Activated CD4-positive, CD25-positive, alpha-beta regulatory T cell treated with anti-CD3 and anti-CD28 coated beads, Interleukin-2, amount 50 U/mL, for 16 hours (primary cell): ENCODE measurements around the gene KDM2A.
"Not testable (repeated sequence)": the region's sequence is repeated elsewhere in the genome, so short reads cannot be mapped to it uniquely, and the experiment has no call there.

Experiments used
- DNase-seq: peaks from one replicate; pipeline ENCODE4 v3.0.0-alpha.2; 2020; ENCODE audit warnings: low read depth, low spot score

KDM2A gene

DNA sequence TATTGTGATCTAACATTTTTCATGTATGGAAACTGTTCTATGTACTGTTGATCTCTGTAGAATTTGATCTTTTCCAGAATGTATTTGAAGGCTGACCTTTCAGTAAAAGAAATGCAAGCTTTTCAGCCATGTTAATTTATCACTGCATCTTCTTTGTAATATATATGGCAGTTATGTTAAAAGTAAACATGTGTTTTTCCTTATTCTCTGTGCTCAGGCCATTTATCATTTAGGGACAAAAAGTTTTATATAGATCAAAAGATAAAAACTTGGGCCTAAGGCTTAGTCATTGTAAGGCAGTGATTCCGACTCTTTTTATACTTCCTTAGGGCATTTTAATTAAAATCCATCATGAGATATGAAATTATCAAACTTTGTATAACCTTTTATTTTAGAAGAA lies 48.7 kb downstream of the KDM2A start:
- no peak for DNase-seq

DNA sequence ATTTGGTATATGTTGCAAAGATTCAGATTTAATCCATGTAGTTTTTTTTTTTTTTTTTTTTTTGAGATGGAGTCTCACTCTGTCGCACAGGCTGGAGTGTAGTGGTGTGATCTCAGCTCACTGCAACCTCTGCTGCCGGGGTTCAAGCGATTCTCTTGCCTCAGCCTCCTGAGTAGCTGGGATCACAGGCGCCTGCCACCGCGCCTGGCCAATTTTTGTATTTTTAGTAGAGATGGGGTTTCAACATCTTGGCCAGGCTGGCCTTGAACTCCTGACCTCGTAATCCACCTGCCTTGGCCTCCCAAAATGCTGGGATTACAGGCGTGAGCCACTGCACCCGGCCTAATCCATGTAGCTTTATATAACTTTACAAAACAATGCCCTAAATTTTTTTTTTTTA lies 49.8 kb downstream of the KDM2A start:
- not testable (repeated sequence) for DNase-seq

DNA sequence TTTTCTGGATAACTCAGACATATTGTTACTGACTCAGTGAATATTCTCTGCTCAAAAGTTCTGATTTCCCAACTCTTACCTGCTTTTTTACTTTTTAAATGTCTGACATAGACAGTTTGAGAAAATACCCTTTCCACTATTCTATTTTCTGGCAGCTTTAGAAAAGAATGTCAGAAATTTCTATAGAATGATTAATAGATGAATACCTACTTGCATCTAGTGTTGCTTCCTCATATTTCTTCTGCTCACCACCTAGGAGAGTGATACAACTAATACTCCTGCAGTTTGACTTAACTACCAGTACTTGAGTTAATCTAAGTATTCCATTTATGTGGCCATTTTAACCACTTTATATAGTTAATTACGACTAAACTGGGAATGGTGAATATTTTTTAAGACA lies 55.2 kb downstream of the KDM2A start:
- no peak for DNase-seq

DNA sequence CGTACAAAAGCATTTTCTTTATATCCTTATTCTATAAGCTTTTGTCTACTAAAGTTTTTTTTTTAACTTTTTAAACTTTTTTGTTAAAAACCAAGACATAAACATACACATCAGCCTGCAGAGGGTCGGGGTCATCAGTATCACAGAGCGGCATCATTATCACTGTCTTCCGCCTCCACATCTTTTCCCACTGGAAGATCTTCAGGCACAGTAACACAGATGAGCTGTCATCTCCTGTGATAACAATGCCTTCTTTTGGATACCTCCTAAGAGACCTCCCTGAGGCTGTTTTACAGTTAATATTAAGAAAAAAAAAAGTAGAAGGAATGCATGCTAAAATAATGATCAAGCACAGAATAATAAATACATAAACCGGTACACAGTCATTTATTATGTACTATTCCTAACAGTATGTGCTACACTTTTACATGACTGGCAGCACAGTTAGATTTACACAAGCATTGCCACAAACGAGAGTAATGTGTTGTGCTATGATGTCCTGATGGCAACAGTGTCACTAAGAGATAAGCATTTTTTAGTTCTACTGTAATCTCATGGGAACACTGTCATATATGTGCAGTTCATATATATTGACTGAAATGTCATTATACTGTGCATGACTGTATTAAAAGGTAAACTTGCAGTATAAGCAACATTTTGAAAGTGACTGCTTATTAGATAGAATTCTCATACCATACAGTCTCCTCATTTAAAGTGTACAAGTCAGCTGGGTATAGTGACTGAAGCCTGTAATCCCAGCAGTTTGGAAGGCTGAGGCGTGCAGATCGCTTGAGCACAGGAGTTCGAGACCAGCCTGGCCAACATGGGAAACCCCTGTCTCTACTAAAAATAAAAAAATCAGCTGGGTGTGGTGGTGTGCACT lies 58.6 kb downstream of the KDM2A start:
- DNase-seq: no peak

DNA sequence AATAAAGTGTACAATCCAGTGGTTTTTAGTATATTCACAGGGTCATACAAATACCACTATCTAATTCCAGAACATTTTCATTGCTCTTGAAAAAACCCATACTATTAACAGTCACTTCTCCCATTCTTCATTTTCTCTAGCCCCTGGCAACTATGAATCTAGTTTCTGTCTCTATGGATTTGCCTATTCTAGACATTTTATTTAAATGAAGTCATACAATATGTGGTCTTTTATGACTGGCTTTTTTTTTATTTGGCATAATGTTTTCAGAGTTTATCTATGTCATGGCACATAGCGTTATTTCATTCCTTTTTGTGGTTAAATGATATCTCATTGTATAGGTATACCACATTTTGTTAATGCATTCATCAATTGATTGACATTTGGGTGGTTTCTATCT lies 59.4 kb downstream of the KDM2A start:
- no peak for DNase-seq

DNA sequence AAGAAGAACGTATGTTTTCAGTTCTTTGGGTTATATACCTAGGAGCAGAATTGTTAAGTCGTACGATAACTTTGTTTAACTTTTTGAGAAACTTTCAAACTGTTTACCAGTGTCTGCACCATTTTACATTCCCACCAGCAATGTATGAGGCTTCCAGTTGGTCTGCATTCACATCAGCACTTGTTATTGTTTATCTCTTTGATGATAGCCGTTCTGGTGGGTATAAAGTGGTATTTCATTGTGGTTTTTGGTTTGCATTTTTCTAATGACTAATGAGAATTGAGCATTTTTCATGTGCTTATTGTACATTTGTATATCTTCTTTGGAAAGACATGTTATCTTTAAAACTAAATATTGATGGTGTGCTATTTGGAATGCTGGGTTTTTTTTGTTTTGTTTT lies 59.8 kb downstream of the KDM2A start:
- no peak for DNase-seq

DNA sequence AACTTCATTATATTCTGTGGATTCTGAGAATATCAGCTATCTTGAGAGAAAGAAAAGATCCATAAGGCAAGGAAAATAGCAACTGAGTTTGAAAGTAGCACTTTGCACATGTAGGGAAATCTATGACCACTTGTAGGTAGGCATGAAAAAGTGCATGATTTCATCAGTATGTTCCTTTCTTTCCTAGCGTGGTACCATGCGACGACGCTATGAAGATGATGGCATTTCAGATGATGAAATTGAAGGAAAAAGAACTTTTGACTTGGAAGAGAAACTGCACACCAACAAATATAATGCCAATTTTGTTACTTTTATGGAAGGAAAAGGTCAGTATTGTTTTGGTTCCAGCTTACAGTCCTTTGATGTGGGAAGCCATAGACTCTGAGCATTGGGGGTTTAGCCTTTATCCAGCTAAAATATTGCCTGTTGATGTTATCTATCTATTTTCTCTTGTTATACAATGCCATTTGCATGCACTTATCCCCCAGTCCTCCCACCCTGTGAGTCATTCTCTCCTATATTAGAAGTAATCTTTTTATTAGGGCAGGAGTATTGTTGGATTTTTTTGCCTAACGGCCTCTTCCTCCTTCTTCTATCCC lies 60.9 kb downstream of the KDM2A start:
- no peak for DNase-seq

DNA sequence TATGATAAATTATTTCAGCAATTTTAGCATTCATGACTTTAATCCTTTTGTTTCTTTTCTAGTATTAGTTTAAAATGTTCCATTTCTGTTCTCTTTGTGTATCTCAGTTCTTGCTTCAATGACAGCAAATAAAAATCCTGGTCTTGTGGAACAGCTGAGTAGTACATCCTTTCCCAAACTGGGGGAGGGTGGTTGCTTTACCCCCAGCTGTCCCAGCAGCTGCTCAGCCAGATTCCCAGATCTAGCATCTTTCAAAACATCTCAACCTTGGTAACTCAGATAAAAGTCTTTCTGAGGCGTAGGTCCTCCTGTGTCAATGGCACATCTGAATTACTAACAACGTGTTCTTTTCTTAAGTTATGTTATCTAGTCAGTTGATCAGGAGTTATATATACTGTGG lies 75.0 kb downstream of the KDM2A start:
- no peak for DNase-seq

DNA sequence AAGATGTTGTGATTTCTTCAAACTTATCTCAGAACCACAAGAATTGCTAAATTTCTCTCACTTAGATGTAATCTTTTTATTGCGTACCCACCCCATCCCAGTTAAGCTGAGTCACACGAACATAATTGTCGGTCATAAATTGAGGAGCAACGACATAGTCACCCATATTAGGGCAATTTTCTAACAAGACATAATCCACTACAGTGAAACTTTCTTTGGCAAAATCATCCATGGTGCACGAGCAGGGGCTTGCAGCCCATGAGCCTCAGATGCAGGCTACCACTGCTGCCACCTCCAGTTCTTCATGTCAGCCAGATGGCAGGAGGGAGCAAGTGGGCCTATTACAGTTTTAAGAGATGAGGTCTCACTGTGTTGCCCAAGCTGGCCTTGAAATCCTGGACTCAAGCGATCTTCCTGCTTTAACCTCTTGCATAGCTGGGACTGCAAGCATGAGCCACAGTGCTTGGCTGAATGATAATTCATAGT lies 77.0 kb downstream of the KDM2A start:
- no peak for DNase-seq

DNA sequence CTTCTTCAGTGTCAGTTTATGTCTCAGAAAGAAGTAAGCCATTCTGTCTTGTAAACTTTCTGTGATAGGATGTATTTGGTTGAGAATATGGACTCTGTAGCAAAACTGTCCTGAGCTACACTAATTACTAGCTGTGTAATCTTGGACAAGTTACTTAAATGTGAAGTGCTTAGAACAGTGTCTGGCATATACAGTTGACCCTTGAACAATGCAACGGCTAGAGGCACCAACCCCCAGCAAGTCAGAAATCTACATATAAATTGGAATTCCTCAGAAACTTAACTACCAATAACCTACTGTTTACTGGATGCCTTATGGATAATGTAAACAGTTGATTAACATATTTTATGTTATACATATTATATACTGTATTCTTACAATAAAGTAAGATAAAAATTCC lies 78.5 kb downstream of the KDM2A start:
- no peak for DNase-seq

DNA sequence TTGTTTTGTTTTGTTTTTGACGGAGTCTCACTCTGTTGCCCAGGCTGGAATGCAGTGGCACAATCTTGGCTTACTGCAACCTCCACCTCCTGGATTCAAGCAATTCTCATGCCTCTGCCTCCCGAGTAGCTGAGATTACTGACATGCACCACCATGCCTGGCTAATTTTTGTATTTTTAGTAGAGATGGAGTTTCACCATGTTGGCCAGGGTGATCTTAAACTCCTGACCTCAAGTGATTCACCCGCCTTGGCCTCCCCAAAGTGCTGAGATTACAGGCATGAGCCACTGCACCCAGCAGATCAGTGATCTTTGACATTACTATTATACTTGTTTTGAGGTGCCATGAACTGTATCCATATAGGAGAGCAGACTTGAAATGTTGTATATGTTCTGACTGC lies 79.7 kb downstream of the KDM2A start:
- DNase-seq: not testable (repeated sequence)

DNA sequence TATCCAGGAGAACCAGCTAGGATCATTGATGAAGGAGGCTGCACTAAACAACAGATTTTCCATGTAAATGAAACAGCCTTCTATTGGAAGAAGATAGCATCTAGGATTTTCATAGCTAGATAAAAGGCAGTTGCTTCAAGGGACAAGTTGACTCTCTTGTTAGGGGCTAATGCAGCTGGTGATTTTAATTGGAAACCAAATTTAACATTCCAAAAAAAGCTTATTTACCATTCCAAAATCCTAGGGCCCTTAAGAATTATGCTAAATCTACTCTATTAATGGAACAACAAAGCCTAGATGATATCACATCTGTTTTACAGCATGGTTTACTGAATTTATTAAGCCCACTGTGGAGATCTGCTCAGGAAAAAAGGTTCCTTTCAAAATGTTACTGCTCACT lies 80.7 kb downstream of the KDM2A start:
- DNase-seq: no peak

DNA sequence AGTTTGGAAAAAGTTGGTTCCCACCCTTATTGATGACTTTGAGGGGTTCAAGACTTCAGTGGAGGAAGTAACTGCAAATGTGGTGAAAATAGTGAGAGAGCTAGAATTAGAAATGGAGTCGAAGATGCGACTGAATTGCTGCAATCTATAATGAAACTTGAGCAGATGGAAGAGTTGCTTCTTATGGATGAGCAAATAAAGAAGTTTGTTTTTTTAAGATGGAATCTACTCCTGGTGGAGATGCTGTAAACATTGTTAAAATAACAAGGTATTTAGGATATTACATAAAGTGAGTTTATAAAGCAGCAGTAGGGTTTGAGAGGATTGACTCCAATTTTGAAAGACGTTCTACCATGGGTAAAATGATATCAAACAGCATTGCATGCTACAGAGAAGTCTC lies 83.0 kb downstream of the KDM2A start:
- DNase-seq: no peak

DNA sequence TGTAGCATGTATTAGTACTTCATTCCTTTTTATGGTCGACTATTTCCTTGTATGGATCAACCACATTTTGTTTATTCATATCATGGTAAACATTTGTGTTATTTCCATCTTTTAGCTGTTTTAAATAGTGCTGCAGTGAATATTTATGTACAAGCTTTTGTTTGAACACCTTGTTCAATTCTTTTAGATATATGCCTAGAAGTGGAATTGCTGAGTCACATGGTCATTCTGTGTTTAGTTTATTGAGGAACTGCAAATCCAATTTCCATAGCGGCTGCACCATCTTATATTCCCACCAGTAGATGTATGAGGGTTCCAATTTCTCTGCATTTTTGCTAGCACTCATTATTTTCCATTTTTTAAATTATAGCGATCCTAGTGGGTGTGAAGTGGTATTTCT lies 85.8 kb downstream of the KDM2A start:
- DNase-seq: no peak

DNA sequence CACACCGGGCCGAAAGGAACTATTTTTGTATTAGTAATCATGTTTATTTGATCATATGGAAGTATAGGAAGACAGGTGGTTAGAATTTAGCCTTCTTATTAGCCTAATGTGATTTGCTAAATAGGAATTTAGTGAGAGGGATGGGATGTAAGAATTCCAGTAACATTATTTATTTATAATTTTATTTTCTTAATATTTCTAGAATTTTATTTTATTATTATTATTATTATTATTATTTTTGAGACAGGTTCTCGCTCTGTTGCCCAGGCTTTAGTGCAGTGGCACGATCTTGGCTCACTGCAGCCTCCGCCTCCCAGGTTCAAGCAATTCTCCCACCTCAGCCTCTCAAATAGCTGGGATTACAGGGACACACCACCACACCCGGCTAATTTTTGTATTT lies 90.2 kb downstream of the KDM2A start:
- not testable (repeated sequence) for DNase-seq

DNA sequence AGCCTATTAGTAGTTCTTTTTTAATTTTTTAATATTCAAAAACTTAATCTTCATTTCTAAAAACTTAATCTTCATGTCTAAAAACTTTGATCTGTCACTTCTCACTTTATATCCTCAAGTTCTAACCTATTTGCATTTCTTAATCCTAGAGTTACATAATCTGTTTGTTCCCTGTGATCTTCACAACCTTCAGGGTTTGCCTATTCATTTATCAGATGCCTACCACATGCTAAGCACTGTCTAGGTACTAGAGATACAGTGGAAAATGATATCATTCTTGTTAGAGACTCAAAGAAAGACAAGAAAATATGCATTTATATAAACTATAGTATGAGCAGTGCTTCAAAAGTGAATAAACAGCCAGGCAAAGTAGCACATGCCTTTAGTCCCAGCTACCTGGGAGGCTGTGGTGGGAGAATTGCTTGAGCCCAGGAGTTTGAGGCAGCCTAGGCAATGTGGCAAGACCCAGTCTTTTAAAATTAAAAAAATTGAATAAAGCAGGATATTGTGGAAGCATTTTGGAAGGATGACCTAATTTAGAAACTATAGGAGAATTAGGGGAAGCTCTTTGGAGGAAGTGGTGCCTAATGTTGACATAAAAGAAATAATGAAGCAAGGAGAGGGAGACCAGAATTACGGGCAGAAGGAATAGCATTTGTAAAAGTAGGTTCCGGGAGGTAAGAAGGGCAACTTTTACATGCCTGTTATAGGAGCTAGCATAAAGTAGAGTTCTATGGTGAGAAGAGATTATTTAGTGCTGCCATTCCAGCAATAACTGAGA lies 92.8 kb downstream of the KDM2A start:
- DNase-seq: no peak

DNA sequence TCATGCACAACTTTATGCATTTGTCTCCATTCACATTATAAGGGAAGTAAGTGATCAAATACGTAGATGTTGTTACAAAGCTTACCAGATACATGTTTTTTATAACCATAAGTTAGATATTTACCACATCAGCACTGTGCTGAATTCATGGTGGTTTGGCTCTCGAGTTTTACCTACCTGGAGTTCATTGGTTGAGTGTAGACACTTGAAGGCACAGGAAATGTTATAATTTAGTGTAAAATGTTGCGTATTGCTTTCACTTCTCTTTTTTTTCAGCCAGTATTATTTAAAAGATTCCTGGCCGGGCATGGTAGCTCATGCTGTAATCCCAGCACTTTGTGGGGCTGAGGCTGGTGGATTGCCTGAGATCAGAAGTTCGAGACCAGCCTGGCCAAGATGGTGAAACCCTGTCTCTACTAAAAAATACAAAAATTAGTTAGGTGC lies 94.1 kb downstream of the KDM2A start:
- DNase-seq: no peak

DNA sequence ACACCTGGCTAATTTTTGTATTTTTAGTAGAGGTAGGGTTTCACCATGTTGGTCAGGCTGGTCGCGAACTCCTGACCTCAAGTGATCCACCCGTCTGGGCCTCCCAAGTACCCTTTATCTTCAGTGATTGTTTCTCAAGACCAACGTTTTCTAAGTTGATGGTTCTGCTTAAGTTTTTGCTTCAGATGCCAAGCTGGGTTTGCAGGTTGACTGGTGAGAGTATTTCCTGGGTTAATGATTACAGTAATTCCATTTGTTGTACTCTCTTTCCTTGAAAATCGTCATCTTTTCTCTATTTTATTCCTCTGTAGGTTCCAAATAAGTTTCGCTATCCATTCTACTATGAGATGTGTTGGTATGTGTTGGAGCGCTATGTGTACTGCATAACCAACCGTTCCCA lies 108.7 kb downstream of the KDM2A start:
- no peak for DNase-seq

DNA sequence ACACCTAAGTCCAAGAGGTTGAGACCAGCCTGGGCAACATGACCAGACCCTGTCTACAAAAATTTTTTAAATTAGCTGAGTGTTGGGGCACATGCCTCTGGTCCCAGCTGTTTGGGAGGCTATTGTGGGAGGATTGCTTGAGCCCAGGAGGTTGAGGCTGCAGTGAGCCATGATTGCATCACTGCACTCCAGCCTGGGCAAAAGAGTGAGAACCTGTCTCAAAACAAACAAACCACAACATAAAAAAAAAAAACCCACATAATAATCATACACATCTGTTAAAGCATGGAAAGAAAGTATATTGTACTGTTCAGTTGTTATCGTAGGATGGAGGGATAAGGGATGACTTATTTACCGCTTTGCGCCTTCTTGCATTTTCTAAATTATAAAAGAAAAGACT lies 111.3 kb downstream of the KDM2A start:
- DNase-seq: no peak

DNA sequence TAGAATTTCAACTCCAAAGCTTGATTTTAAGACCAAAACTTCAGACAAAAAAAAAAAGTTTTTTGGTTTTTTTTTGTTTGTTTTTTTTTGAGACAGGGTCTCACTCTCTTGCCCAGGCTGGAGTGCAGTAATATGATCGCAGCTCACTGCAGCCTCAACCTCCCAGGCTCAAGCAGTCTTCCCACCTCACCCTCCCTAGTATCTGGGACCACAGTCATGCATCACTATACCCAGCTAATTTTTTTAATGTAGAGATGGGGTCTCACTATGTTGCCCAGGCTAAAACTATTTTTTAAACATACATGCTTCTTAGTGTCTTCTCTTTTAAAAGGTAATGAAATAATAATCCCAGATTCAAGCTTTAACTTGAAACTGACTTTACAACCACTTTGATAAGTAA lies 111.8 kb downstream of the KDM2A start:
- DNase-seq: no peak

DNA sequence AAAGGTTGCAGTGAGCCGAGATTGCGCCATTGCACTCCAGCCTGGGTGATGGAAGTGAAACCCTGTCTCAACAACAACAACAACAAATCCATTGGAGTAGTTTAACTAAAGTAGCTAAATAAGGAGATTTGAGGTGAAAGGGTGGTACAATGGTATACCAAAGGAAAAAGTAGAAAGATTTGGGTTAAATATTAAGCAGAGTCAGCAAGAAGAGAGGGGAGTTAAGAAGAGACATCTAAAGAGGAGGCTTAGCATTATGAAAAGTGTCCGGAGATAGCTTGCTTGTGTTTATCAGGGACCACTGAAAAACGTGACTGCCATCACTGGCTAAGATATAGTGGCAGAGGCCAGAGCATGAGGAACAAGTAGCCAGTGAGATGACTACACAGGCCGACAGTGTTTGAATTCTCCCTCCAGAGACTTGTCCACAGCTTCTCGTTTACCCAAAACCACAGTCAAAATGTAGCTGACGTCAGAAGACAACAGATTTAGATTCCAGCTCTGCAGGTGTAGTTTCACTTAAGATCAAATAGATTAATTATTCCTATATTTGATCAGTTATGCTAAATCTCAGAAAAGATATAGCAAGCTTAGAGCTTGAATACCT lies 114.6 kb downstream of the KDM2A start:
- no peak for DNase-seq

DNA sequence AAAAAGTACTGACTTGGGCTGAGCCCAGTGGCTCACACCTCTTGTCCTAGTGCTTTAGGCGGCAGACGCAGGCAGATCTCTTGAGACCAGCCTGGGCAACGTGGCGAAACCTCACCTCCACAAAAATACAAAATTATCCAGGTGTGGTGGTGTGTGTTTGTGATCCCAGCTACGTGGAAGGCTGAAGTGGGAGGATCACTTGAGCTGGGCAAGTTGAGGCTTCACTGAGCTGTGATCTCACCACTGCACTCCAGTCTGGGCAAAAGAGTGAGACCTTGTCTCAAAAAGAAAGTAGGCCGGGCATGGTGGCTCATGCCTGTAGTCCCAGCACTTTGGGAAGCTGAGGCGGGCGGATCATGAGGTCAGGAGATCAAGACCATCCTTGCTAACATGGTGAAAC lies 115.5 kb downstream of the KDM2A start:
- not testable (repeated sequence) for DNase-seq
